Endothelial cell of umbilical vein (primary cell): ENCODE results near the gene CATSPER3. TPM values are rescaled to one million over a fixed set of nuclear protein-coding genes. Genes with fewer than 3 reads are reported as not detected.

Experiments used
- BruUV-seq: library from RNA; stranded (reverse); fragments of 400-500 nt; replicated peaks from 2 replicates; lab custom pipeline; 2021; lab: Mats Ljungman, UMichigan
- CTCF ChIA-PET: fragments of 300-600, 350-600 bp; sonication (Branson Sonifier 250); formaldehyde crosslinking; loops from one replicate; lab custom pipeline; 2021; ENCODE audit warnings: antibody characterized with exemption, inconsistent platforms; lab: Charles Lee
- POLR2A ChIA-PET: fragments of 300-600, 350-600 bp; sonication (Branson Sonifier 250); formaldehyde crosslinking; loops from one replicate; lab custom pipeline; 2021; ENCODE audit warnings: antibody characterized with exemption, inconsistent platforms; lab: Charles Lee
- DNase-seq: peaks from one replicate; pipeline ENCODE4 v3.0.0-alpha.2; 2011; ENCODE audit warnings: low read depth, low spot score
- FAIRE-seq: peaks from 2 replicates; lab custom pipeline; 2011; peaks lifted over from hg19 to GRCh38; lab: Jason Lieb, UNC
- H2AFZ ChIP-seq: 2 replicates; pipeline ENCODE4 v1.6.0; 2012; ENCODE audit warnings: low read depth, low read length, control low read depth, inconsistent platforms
- H3K27ac ChIP-seq: 2 replicates; pipeline ENCODE4 v1.5.1; 2011; ENCODE audit warnings: low read depth, mild to moderate bottlenecking, control low read depth, low read length, moderate library complexity; ENCODE audit not compliant: insufficient read depth
- H3K27me3 ChIP-seq, 2 experiments: 2 replicates each; pipeline versions ENCODE4 v1.6.0 to v1.6.1; 2011; ENCODE audit warnings: low read length in 2 of 2, mixed read lengths in 1 of 2; ENCODE audit not compliant: control insufficient read depth in 2 of 2, insufficient read depth in 2 of 2
- H3K36me3 ChIP-seq, 2 experiments: 2 replicates in 1 of 2; 3 replicates in 1 of 2; pipeline ENCODE4 v1.5.1; 2011; ENCODE audit warnings: low read length in 2 of 2, mild to moderate bottlenecking in 1 of 2, moderate library complexity in 1 of 2; ENCODE audit not compliant: control insufficient read depth in 2 of 2, insufficient read depth in 2 of 2; ENCODE audit errors: extremely low read depth in 1 of 2
- H3K4me1 ChIP-seq: 3 replicates; pipeline ENCODE4 v1.5.1; 2011; ENCODE audit warnings: mild to moderate bottlenecking, low read length; ENCODE audit not compliant: control insufficient read depth, insufficient read depth; ENCODE audit errors: extremely low read depth
- H3K4me2 ChIP-seq: 2 replicates; pipeline ENCODE4 v1.6.1; 2011; ENCODE audit warnings: low read length, control low read depth, mixed read lengths; ENCODE audit not compliant: insufficient read depth
- H3K4me3 ChIP-seq, 3 experiments: fragments of 200-600 bp in 1 of 3; sonication (generic), shearing (Covaris generic) in 1 of 3; replicated peaks in 1 of 3; 2 replicates each; pipeline ENCODE4 v1.5.1; 2011 to 2016; ENCODE audit warnings: control low read depth in 3 of 3, low read length in 3 of 3, mild to moderate bottlenecking in 2 of 3, inconsistent platforms in 1 of 3, low read depth in 1 of 3, moderate library complexity in 1 of 3; ENCODE audit not compliant: insufficient read depth in 1 of 3
- H3K79me2 ChIP-seq: 2 replicates; pipeline ENCODE4 v1.6.0; 2012; ENCODE audit warnings: low read length, inconsistent platforms; ENCODE audit not compliant: control insufficient read depth, insufficient read depth
- H3K9ac ChIP-seq: replicated peaks from 2 replicates; pipeline ENCODE3; 2011; ENCODE audit warnings: low read length, control low read depth; ENCODE audit not compliant: insufficient read depth; ENCODE audit errors: extremely low read depth
- H3K9me1 ChIP-seq: replicated peaks from 3 replicates; pipeline ENCODE4 v1.6.0; 2011; ENCODE audit warnings: mild to moderate bottlenecking, low read length; ENCODE audit not compliant: control insufficient read depth, insufficient read depth; ENCODE audit errors: extremely low read depth
- H3K9me3 ChIP-seq: replicated peaks from 2 replicates; pipeline ENCODE4 v1.5.1; 2012; ENCODE audit warnings: low read length, inconsistent platforms; ENCODE audit not compliant: control insufficient read depth, insufficient read depth
- H4K20me1 ChIP-seq: replicated peaks from 2 replicates; pipeline ENCODE3; 2011; ENCODE audit warnings: mild to moderate bottlenecking, low read length; ENCODE audit not compliant: control insufficient read depth, insufficient read depth; ENCODE audit errors: extremely low read depth
- EZH2 ChIP-seq: IDR thresholded peaks from 2 replicates; pipeline ENCODE4 v1.6.1; 2012; ENCODE audit warnings: borderline replicate concordance, low read depth, mild to moderate bottlenecking, moderate library complexity, low read length, inconsistent platforms; ENCODE audit not compliant: severe bottlenecking
- GATA2 ChIP-seq: IDR thresholded peaks from 2 replicates; pipeline ENCODE4 v1.7.0; 2011; ENCODE audit warnings: low read depth, mild to moderate bottlenecking, moderate library complexity, mixed read lengths, low read length; ENCODE audit not compliant: insufficient read length, insufficient read depth
- MAX ChIP-seq: IDR thresholded peaks from 2 replicates; pipeline ENCODE4 v1.6.1; 2011; ENCODE audit not compliant: insufficient read depth, insufficient read length
- MYC ChIP-seq: IDR thresholded peaks from one replicate; pipeline ENCODE4 v1.6.1; 2011; ENCODE audit warnings: mild to moderate bottlenecking, low read depth, low read length
- POLR2AphosphoS5 ChIP-seq: IDR thresholded peaks from 2 replicates; pipeline ENCODE4 v1.6.1; 2012; ENCODE audit warnings: low read depth, mild to moderate bottlenecking, control low read depth, low read length, moderate library complexity; ENCODE audit not compliant: insufficient read depth
- dilution Hi-C: fragments of 300-500 bp; cut with MboI; formaldehyde crosslinking; loops from one replicate; pipeline ENCODE4 v1.15.0; 2019; ENCODE audit warnings: low sequenced_read_pairs; ENCODE audit not compliant: extremely low pct_ligation_motif_present
- intact Hi-C: fragments of 100-400 bp; cut with micrococcal nuclease; formaldehyde crosslinking; loops from one replicate; pipeline ENCODE4 v1.10.0; 2022
- polyA plus RNA-seq, 4 experiments: library from polyadenylated mRNA; depleted of rRNA in 3 of 4; stranded (reverse) in 3 of 4; unstranded in 1 of 4; fragments of >200 nt; gene quantifications; 2 replicates each; pipeline versions ENCODE4 v1.2.1 to v1.2.3, GENCODE V29; 2011 to 2012; ENCODE audit warnings: missing spikeins in 1 of 4
- total RNA-seq: library from RNA; stranded (reverse); gene quantifications from 2 replicates; pipeline ENCODE4 v1.2.3, GENCODE V29; 2021

Gene CATSPER3
- total and polyA plus RNA-seq, 2 donors (not counting 3 experiments of a cell fraction or from before 2014, with no cell fraction given) = 0.43 to 0.71 TPM

- FAIRE-seq = no peak
- Histone ChIP-seq H3K9ac (no peak overlapping the region), H3K36me3 (no peaks in the 10 kb centered on the region), H3K27ac (no peak overlapping the region), H3K4me2 (no peak overlapping the region), H3K79me2 (no peaks in the 10 kb centered on the region), H3K27me3 (peaks cover 86 to 96% of the 10 kb centered on the region in 2 experiments), H3K4me3 (no peak overlapping the region), H3K4me1 (peaks cover 3% of the 10 kb centered on the region), H3K9me3 (no peaks in the 10 kb centered on the region), H2AFZ (no peak overlapping the region), H4K20me1 (no peaks in the 10 kb centered on the region), H3K9me1 (no peaks in the 10 kb centered on the region)
- POLR2A ChIA-PET = no interaction called here
- dilution Hi-C loops = no loop called here
- CTCF ChIA-PET = no interaction called here
- TF ChIP-seq GATA2 = no peak
- TF ChIP-seq EZH2 = peak; percentile 30
- no peak for TF ChIP-seq MAX
- no peak for TF ChIP-seq MYC
- BruUV-seq = no TSS peak
- no peak for DNase-seq
- intact Hi-C loops = no loop called here
Observed at GRCh38 chr5:135038205-135038812, 70.6 kb downstream of the CATSPER3 start.

DNA sequence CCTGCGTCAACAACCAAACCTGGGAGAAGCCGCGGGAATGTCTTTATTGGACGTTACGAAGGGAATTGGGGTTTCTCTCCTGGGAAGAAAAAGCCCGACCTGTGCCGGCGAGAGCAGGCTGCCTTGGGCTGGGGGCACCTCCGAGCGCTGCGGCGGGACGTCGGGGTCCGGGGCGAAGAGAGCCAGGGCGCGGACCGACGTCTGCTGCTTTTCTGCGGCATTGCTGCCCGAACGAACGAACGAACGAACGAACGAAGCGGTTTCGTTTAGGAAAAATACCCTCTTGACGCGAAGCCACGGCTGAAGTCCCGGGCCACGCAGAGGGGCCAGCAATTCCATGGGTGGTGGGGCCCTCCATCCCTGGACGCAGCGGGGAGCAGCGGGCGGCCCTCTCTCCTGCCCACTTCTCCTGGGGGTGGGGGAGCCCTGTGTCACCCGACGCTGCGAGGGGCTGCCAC lies 71.1 kb downstream of the CATSPER3 start:
- dilution Hi-C loops = no loop called here
- CTCF ChIA-PET = interaction anchor here (1.0 to 1.2 kb wide), 2 partner anchors 8 to 14 kb away, joined by 3 to 4 read pairs; no protein-coding TSS in a partner anchor
- no peak for FAIRE-seq

More for the DNA sequence above, 71.1 kb downstream of the CATSPER3 start:
- Histone ChIP-seq H3K9me1 (no peaks in the 10 kb centered on the region), H3K4me2 (no peak overlapping the region), H3K27ac (no peak overlapping the region), H3K4me1 (no peaks in the 10 kb centered on the region), H3K79me2 (no peaks in the 10 kb centered on the region), H3K36me3 (no peaks in the 10 kb centered on the region), H2AFZ (no peak overlapping the region), H3K9me3 (no peaks in the 10 kb centered on the region), H4K20me1 (no peaks in the 10 kb centered on the region), H3K4me3 (no peak overlapping the region), H3K27me3 (peaks cover 90 to 93% of the 10 kb centered on the region in 2 experiments), H3K9ac (no peak overlapping the region)
- no TSS peak for BruUV-seq
- no peak for DNase-seq
- intact Hi-C loops = no loop called here
- TF ChIP-seq POLR2AphosphoS5 (no peak), EZH2 (peak; percentile 90)
- POLR2A ChIA-PET = no interaction called here
